Left lung (tissue), 10 donors: ENCODE measurements around the gene PHLDB2. TPM values are rescaled to one million over a fixed set of nuclear protein-coding genes. Genes with fewer than 3 reads are reported as not detected.
A peak's percentile ranks its signal among the peaks of the same experiment; 100 is the strongest.

Source experiments
- ATAC-seq: fragments of 200-7000 bp; cut with Tn5 transposase; one replicate; pipeline ENCODE4 v1.9.1; 2020; ENCODE audit warnings: moderate library complexity
- DNase-seq, 4 donors: peaks; one replicate each; pipeline ENCODE4 v3.0.0-alpha.2; 2013 to 2020
- H3K27ac ChIP-seq, 2 donors: fragments of 200-600 bp; sonication (generic) in 1 of 2; one replicate each; pipeline versions ENCODE4 v1.5.0 to v1.8.0; 2020 to 2021
- H3K27me3 ChIP-seq, 2 donors: fragments of 200-600 bp; sonication (generic) in 1 of 2; one replicate each; pipeline versions ENCODE4 v1.5.0 to v1.8.0; 2020 to 2021
- H3K36me3 ChIP-seq, 2 donors: fragments of 200-600 bp; sonication (generic) in 1 of 2; one replicate each; pipeline versions ENCODE4 v1.5.0 to v1.8.0; 2020 to 2021
- H3K4me1 ChIP-seq, 2 donors: fragments of 200-600 bp; one replicate each; pipeline ENCODE4 v1.8.0; 2021
- H3K4me3 ChIP-seq, 2 donors: fragments of 200-600 bp; sonication (generic) in 1 of 2; one replicate each; pipeline versions ENCODE4 v1.5.0 to v1.8.0; 2020 to 2021; ENCODE audit warnings: mild to moderate bottlenecking in 1 of 2
- H3K9me3 ChIP-seq, 2 donors: fragments of 200-600 bp; sonication (generic) in 1 of 2; one replicate each; pipeline versions ENCODE4 v1.5.0 to v1.8.0; 2020 to 2021
- intact Hi-C, 2 donors: fragments of 100-400 bp; cut with DNase I; formaldehyde crosslinking; loops; one replicate each; pipeline versions ENCODE4 v1.11.2 to v1.14.2; 2022
- polyA plus RNA-seq, 6 donors: library from polyadenylated mRNA; unstranded; fragments of 120-200 nt; gene quantifications; one replicate each; pipeline ENCODE4 v1.2.1, GENCODE V29; 2013; ENCODE audit not compliant: insufficient read length in 6 of 6
- total RNA-seq, 2 donors: library from RNA; stranded (reverse); fragmentation: NEBNext Ultra II Directional; extraction: Animal tissue kit (Norgen Biotek cat#: 25700); gene quantifications; one replicate each; pipeline ENCODE4 v1.2.1, GENCODE V29; 2021
- TF ChIP-seq, protein P1 (sequence below), 2 donors: fragments of 200-600 bp; sonication (generic) in 1 of 2; IDR thresholded peaks; one replicate each; pipeline versions ENCODE4 v1.5.0 to v1.8.0; 2021; ENCODE audit warnings: antibody characterized with exemption in 2 of 2
- donor health status: DM: no; HTN: yes; CAD: no.
- donor health status: DM: no; HTN: no; CAD: no.

The PHLDB2 gene
- total and polyA plus RNA-seq, 8 donors = 38.0 to 71.0 (median 51.7) TPM

DNA sequence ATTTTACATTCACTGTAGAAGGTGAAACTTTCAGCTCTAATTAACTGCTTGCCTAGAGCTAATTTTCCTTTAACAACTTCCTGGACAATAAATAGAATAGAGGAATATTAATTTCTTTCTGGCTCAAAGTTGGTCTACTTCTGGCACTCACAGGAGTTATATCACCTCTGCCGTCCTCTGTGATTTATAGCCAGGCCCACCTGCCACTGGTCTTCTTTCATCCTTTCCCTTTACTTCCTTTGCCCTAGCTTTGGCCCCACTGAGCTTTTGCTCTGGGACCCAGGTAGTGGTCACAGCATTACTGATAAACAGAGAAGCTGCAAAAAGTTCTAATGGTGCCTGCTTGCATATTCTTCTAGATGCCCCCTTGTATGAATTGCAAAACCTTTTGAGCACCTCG lies 70.4 kb downstream of the PHLDB2 start:
- no peak for ATAC-seq
- intact Hi-C loops = no loop called here
- no peaks in the 10 kb centered on the region for H3K27me3 ChIP-seq

DNA sequence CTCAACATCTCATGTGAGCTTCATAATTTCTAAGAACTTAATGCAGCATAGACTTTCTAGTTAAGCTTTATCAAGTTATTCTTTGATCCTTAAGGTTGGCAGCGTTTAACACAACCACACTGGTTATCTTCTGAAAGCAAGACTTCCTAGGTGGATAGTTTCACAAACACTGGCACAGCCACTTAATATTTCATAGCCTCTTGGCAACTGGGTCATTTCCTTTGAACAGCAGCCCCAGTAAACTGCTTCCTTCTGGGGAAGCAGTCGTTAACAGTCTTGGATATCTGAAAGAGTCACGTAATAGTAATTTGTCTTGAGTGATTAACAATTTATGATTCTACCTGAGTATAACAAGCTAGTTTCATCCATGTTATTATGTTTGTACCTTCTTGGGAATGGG lies 73.9 kb downstream of the PHLDB2 start:
- no peaks in the 10 kb centered on the region for H3K36me3 ChIP-seq
- H3K27me3 ChIP-seq = no peaks in the 10 kb centered on the region
- intact Hi-C loops = no loop called here
- no peak for ATAC-seq
- H3K9me3 ChIP-seq = no peaks in the 10 kb centered on the region
- DNase-seq = no peak
- no peak overlapping the region for H3K27ac ChIP-seq
- no peak overlapping the region for H3K4me3 ChIP-seq
- peaks cover 4 to 12% of the 10 kb centered on the region in 2 donors for H3K4me1 ChIP-seq
- TF ChIP-seq, protein P1, sequence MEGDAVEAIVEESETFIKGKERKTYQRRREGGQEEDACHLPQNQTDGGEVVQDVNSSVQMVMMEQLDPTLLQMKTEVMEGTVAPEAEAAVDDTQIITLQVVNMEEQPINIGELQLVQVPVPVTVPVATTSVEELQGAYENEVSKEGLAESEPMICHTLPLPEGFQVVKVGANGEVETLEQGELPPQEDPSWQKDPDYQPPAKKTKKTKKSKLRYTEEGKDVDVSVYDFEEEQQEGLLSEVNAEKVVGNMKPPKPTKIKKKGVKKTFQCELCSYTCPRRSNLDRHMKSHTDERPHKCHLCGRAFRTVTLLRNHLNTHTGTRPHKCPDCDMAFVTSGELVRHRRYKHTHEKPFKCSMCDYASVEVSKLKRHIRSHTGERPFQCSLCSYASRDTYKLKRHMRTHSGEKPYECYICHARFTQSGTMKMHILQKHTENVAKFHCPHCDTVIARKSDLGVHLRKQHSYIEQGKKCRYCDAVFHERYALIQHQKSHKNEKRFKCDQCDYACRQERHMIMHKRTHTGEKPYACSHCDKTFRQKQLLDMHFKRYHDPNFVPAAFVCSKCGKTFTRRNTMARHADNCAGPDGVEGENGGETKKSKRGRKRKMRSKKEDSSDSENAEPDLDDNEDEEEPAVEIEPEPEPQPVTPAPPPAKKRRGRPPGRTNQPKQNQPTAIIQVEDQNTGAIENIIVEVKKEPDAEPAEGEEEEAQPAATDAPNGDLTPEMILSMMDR (IDR thresholded peaks at IDR 0.05) = no peak

More for the DNA sequence above, 70.4 kb downstream of the PHLDB2 start:
- no peaks in the 10 kb centered on the region for H3K9me3 ChIP-seq
- no peak overlapping the region for H3K4me3 ChIP-seq
- no peak for DNase-seq
- H3K4me1 ChIP-seq = no peaks in the 10 kb centered on the region
- TF ChIP-seq, protein P1 (IDR thresholded peaks at IDR 0.05) = no peak
- no peak overlapping the region for H3K27ac ChIP-seq
- H3K36me3 ChIP-seq = no peaks in the 10 kb centered on the region

DNA sequence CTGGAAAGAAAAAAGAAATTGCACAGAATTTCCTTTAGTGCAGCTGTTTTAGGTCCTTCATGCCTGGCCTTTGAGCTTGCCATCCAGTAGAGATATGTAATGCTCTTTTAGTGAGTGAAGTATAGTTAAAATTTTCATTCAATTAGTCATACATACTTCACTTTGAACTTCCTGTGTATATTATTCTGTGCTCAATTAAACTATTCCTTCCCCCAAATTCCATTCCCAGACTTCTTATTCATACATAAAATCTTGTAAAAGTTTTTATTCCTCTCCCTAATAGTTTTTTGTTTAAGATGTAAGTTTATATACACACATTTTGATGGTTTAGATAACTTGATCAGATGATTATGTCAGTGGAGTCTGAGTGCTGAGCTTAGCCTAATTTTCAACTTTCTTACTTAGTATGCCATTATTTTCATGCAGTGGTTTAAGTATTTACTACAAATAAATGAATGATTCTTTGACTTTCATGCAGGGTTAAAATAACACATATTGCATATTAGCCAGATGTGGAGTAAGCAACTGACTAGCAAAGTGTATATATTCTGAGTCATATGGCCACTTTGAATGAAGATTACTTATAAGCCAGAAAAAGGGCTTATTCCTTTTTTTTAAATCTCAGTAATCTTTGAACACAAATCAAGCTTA lies 77.3 kb downstream of the PHLDB2 start:
- peak; percentile 91 for ATAC-seq
- TF ChIP-seq, protein P1 (IDR thresholded peaks at IDR 0.05) = no peak
- peak overlapping the region; percentile 35 for H3K27ac ChIP-seq

DNA sequence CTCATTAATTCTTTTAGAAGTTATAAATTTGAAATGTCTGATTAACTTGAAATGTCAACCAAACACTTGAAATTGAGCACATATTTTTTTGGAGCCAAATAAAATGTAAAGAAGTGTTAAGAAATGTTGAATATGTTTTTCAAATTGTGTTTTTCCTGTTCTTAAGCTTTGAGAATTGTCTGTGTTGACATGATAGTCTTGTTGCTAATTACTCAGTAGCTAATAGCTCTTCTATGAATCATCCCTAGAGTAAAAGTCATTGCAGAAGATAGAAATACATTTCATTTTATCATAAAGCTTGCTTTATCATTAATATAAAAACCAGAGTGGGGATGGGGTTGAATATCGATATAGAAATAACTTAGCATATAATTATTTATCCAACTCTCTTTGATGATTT lies 77.9 kb downstream of the PHLDB2 start:
- ATAC-seq (peak; percentile 39), DNase-seq (no peak)
- TF ChIP-seq, protein P1 (IDR thresholded peaks at IDR 0.05) = no peak
- Histone ChIP-seq H3K36me3 (peaks cover 0 to 16% of the 10 kb centered on the region in 2 donors), H3K27ac (peak overlapping the region; percentile 35), H3K4me1 (peaks cover 4 to 12% of the 10 kb centered on the region in 2 donors), H3K4me3 (no peak overlapping the region), H3K27me3 (no peaks in the 10 kb centered on the region), H3K9me3 (no peaks in the 10 kb centered on the region)
- intact Hi-C loops = no loop called here

More for the DNA sequence above, 77.3 kb downstream of the PHLDB2 start:
- Histone ChIP-seq H3K9me3 (no peaks in the 10 kb centered on the region), H3K27me3 (no peaks in the 10 kb centered on the region), H3K4me1 (peaks cover 4 to 12% of the 10 kb centered on the region in 2 donors), H3K36me3 (peaks cover 0 to 13% of the 10 kb centered on the region in 2 donors), H3K4me3 (no peak overlapping the region)
- intact Hi-C loops = no loop called here
- no peak for DNase-seq

DNA sequence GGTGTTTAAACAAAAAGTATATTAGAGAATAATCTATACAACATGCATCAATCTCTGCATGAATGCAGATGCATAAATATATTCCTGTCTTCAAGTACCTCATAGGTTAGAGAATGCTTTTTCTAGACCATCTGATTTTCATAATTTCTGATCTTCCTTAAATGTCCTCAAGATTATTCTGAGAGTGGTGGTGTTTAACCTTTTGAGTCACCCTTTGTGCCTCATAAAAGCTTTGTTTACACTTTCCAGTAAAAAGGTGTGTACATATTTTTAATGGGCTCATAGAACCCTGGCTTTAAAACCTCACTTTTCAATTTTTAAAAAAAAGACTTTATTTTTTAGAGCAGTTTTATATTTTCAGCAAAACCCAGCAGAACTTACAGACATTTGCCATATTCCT lies 78.8 kb downstream of the PHLDB2 start:
- intact Hi-C loops = no loop called here
- ATAC-seq = no peak
- H3K9me3 ChIP-seq = no peaks in the 10 kb centered on the region

More for the DNA sequence above, 78.8 kb downstream of the PHLDB2 start:
- H3K27me3 ChIP-seq = no peaks in the 10 kb centered on the region
- peaks cover 0 to 16% of the 10 kb centered on the region in 2 donors for H3K36me3 ChIP-seq
- peaks cover 4 to 12% of the 10 kb centered on the region in 2 donors for H3K4me1 ChIP-seq
- TF ChIP-seq, protein P1 (IDR thresholded peaks at IDR 0.05) = no peak
- no peak overlapping the region for H3K4me3 ChIP-seq
- no peak overlapping the region for H3K27ac ChIP-seq
- DNase-seq = no peak
